H9 (cell line): ENCODE results near the gene IL1RL2. TPM values are rescaled to one million over a fixed set of nuclear protein-coding genes. Genes with fewer than 3 reads are reported as not detected.

ENCODE experiments used
- DNase-seq: peaks from one replicate; pipeline ENCODE4 v3.0.0-alpha.2; 2017
- H2AFZ ChIP-seq: one replicate; pipeline ENCODE4 v1.6.1; 2013; ENCODE audit warnings: mild to moderate bottlenecking, low read length, control low read depth, moderate library complexity
- H2AK5ac ChIP-seq: 2 replicates; pipeline ENCODE4 v1.6.1; 2013; ENCODE audit warnings: low read length, control low read depth, mixed read lengths; ENCODE audit not compliant: insufficient read length
- H2BK120ac ChIP-seq: one replicate; pipeline ENCODE4 v1.6.1; 2013; ENCODE audit warnings: low read depth, mild to moderate bottlenecking, low read length, control low read depth, inconsistent platforms; ENCODE audit not compliant: poor library complexity, severe bottlenecking
- H2BK12ac ChIP-seq: 2 replicates; pipeline ENCODE4 v1.6.1; 2013; ENCODE audit warnings: low read length, control low read depth, mixed read lengths, low read depth; ENCODE audit not compliant: insufficient read length
- H2BK15ac ChIP-seq: 2 replicates; pipeline ENCODE4 v1.6.1; 2013; ENCODE audit warnings: low read depth, low read length, control low read depth
- H2BK20ac ChIP-seq: one replicate; pipeline ENCODE4 v1.6.1; 2013; ENCODE audit warnings: low read depth, mild to moderate bottlenecking, low read length, control low read depth, inconsistent platforms; ENCODE audit not compliant: poor library complexity, severe bottlenecking
- H2BK5ac ChIP-seq: 2 replicates; pipeline ENCODE4 v1.6.1; 2013; ENCODE audit warnings: low read length, control low read depth, mixed read lengths; ENCODE audit not compliant: insufficient read length
- H3K14ac ChIP-seq: 2 replicates; pipeline ENCODE4 v1.6.1; 2013; ENCODE audit warnings: low read length, control low read depth; ENCODE audit not compliant: insufficient read depth
- H3K18ac ChIP-seq: 2 replicates; pipeline ENCODE4 v1.6.1; 2013; ENCODE audit warnings: low read depth, mild to moderate bottlenecking, mixed read lengths, low read length, control low read depth; ENCODE audit not compliant: insufficient read length
- H3K23ac ChIP-seq: 2 replicates; pipeline ENCODE4 v1.6.1; 2013; ENCODE audit warnings: low read length, control low read depth, mixed read lengths, low read depth; ENCODE audit not compliant: insufficient read length
- H3K23me2 ChIP-seq: 2 replicates; pipeline ENCODE4 v1.6.1; 2013; ENCODE audit warnings: low read depth, mild to moderate bottlenecking, mixed read lengths, low read length, control low read depth; ENCODE audit not compliant: insufficient read length, poor library complexity, severe bottlenecking
- H3K27ac ChIP-seq: 2 replicates; pipeline ENCODE4 v1.5.1; 2013; ENCODE audit warnings: low read length, control low read depth, mixed read lengths, low read depth; ENCODE audit not compliant: insufficient read length
- H3K27me3 ChIP-seq: 2 replicates; pipeline ENCODE4 v1.6.1; 2013; ENCODE audit warnings: low read length, control low read depth, inconsistent platforms; ENCODE audit not compliant: insufficient read depth
- H3K4ac ChIP-seq: 2 replicates; pipeline ENCODE4 v1.6.1; 2013; ENCODE audit warnings: low read depth, mild to moderate bottlenecking, control low read depth, inconsistent platforms, low read length, moderate library complexity
- H3K4me1 ChIP-seq: 2 replicates; pipeline ENCODE4 v1.6.1; 2013; ENCODE audit warnings: low read length, control low read depth, inconsistent platforms; ENCODE audit not compliant: insufficient read depth
- H3K4me2 ChIP-seq: 2 replicates; pipeline ENCODE4 v1.6.1; 2013; ENCODE audit warnings: low read length, control low read depth, mixed read lengths; ENCODE audit not compliant: insufficient read length, insufficient read depth
- H3K56ac ChIP-seq: 2 replicates; pipeline ENCODE4 v1.6.1; 2013; ENCODE audit warnings: low read depth, mild to moderate bottlenecking, mixed read lengths, low read length, control low read depth; ENCODE audit not compliant: insufficient read length
- H3K79me1 ChIP-seq: 2 replicates; pipeline ENCODE4 v1.6.1; 2013; ENCODE audit warnings: low read depth, mild to moderate bottlenecking, moderate library complexity, low read length, control low read depth, inconsistent platforms; ENCODE audit not compliant: insufficient read depth, poor library complexity, severe bottlenecking
- H3K79me2 ChIP-seq: 2 replicates; pipeline ENCODE4 v1.6.1; 2013; ENCODE audit warnings: low read length, control low read depth, inconsistent platforms; ENCODE audit not compliant: insufficient read depth
- H3K9ac ChIP-seq: 2 replicates; pipeline ENCODE4 v1.6.1; 2013; ENCODE audit warnings: low read length, control low read depth, mixed read lengths; ENCODE audit not compliant: insufficient read length; ENCODE audit errors: extremely low read depth
- H3K9me3 ChIP-seq: one replicate; pipeline ENCODE4 v1.6.1; 2013; ENCODE audit warnings: low read depth, low read length, inconsistent platforms; ENCODE audit not compliant: control insufficient read depth
- H3T11ph ChIP-seq: one replicate; pipeline ENCODE4 v1.6.1; 2013; ENCODE audit warnings: mild to moderate bottlenecking, low read length, control low read depth, inconsistent platforms
- H4K20me1 ChIP-seq: one replicate; pipeline ENCODE4 v1.6.1; 2013; ENCODE audit not compliant: control insufficient read depth, insufficient read length, insufficient read depth
- H4K5ac ChIP-seq: 2 replicates; pipeline ENCODE4 v1.6.1; 2013; ENCODE audit warnings: low read depth, mild to moderate bottlenecking, mixed read lengths, low read length, control low read depth; ENCODE audit not compliant: insufficient read length
- H4K8ac ChIP-seq: replicated peaks from 2 replicates; pipeline ENCODE4 v1.6.1; 2013; ENCODE audit warnings: low read length, control low read depth, mixed read lengths, low read depth; ENCODE audit not compliant: insufficient read length
- H4K91ac ChIP-seq: 2 replicates; pipeline ENCODE4 v1.6.1; 2013; ENCODE audit warnings: low read depth, mild to moderate bottlenecking, moderate library complexity, mixed read lengths, low read length, control low read depth; ENCODE audit not compliant: insufficient read length
- H3K27ac Mint-ChIP-seq, 3 experiments: 2 replicates in 2 of 3; 3 replicates in 1 of 3; pipeline ENCODE4 v1.8.0; 2020 to 2021; ENCODE audit warnings: mixed read lengths in 3 of 3, mild to moderate bottlenecking in 1 of 3, moderate library complexity in 1 of 3
- H3K27me3 Mint-ChIP-seq: 2 replicates; pipeline ENCODE4 v1.8.0; 2021; ENCODE audit warnings: low read depth, mild to moderate bottlenecking, moderate library complexity, mixed read lengths
- H3K36me3 Mint-ChIP-seq, 3 experiments: 2 replicates in 2 of 3; 3 replicates in 1 of 3; pipeline ENCODE4 v1.8.0; 2020 to 2021; ENCODE audit warnings: low read depth in 3 of 3, mixed read lengths in 3 of 3; ENCODE audit not compliant: insufficient read depth in 1 of 3
- H3K4me1 Mint-ChIP-seq, 2 experiments: 2 replicates each; pipeline ENCODE4 v1.8.0; 2020; ENCODE audit warnings: mixed read lengths in 2 of 2
- H3K4me3 Mint-ChIP-seq, 2 experiments: 2 replicates in 1 of 2; 3 replicates in 1 of 2; pipeline ENCODE4 v1.8.0; 2020 to 2021; ENCODE audit warnings: mild to moderate bottlenecking in 2 of 2, mixed read lengths in 2 of 2, moderate library complexity in 1 of 2
- H3K9me3 Mint-ChIP-seq, 2 experiments: 2 replicates in 1 of 2; 3 replicates in 1 of 2; pipeline ENCODE4 v1.8.0; 2020; ENCODE audit warnings: mild to moderate bottlenecking in 2 of 2, mixed read lengths in 2 of 2, moderate library complexity in 1 of 2
- CTCF ChIP-seq: fragments of 200-600 bp; sonication (generic); conservative IDR thresholded peaks from 3 replicates; pipeline ENCODE4 v1.8.0; 2021; ENCODE audit warnings: antibody characterized with exemption, mild to moderate bottlenecking
- WGBS: extraction: QIAGEN DNeasy Blood & Tissue Kit; methylation state at CpG from one replicate; pipeline ENCODE4 v1.1.7; 2013; ENCODE audit warnings: missing lambda C conversion rate, low lambda C conversion rate, mixed read lengths; ENCODE audit not compliant: insufficient read length; ENCODE audit errors: extremely low coverage; 5-methylcytosine and 5-hydroxymethylcytosine counted together
- total RNA-seq: library from RNA; stranded (reverse); gene quantifications from 2 replicates; pipeline ENCODE4 v1.2.1, GENCODE V29; 2021

The IL1RL2 gene
- total RNA-seq, 1 experiment from 2014 or later, result not detected

DNA sequence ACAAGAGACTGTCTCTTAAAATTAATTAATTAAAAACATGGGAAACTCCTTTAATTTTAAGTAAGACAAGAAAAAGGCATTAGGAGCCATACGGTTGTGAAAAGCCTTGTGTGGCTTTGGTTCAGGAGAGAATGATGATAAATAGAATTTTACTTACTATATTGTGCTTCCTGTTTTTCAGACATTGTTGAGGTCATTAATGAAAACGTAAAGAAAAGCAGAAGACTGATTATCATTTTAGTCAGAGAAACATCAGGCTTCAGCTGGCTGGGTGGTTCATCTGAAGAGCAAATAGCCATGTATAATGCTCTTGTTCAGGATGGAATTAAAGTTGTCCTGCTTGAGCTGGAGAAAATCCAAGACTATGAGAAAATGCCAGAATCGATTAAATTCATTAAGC, 10.7 kb upstream of the IL1RL2 start:
- Mint-ChIP-seq H3K27ac (no peak overlapping the region), H3K4me1 (peaks cover 0 to 3% of the 10 kb centered on the region in 2 experiments; a peak in 2 of 4 replicates), H3K27me3 (no peaks in the 10 kb centered on the region; the same call in 1 of the 2 replicates), H3K9me3 (no peaks in the 10 kb centered on the region), H3K4me3 (no peak overlapping the region), H3K36me3 (no peaks in the 10 kb centered on the region)
- Histone ChIP-seq H2BK5ac (no peak overlapping the region), H3K14ac (no peak overlapping the region), H3K9ac (no peak overlapping the region), H2AK5ac (no peak overlapping the region), H3K27me3 (no peaks in the 10 kb centered on the region), H2BK20ac (no peak overlapping the region), H3K79me2 (no peaks in the 10 kb centered on the region), H2BK120ac (no peak overlapping the region), H3K4ac (no peak overlapping the region), H2BK15ac (no peak overlapping the region), H3T11ph (no peak overlapping the region), H3K4me2 (no peak overlapping the region), H4K20me1 (no peaks in the 10 kb centered on the region), H3K18ac (no peak overlapping the region), H3K4me1 (no peaks in the 10 kb centered on the region), H3K79me1 (no peaks in the 10 kb centered on the region), H3K9me3 (no peaks in the 10 kb centered on the region), H3K56ac (no peak overlapping the region), H4K91ac (no peak overlapping the region), H3K23ac (no peak overlapping the region), H2BK12ac (no peak overlapping the region), H4K5ac (no peak overlapping the region), H2AFZ (no peak overlapping the region), H3K27ac (no peak overlapping the region), H3K23me2 (no peaks in the 10 kb centered on the region), H4K8ac (no peak overlapping the region)
- no peak for DNase-seq
- no CpG with 5 or more reads among the region's 3 CpGs for WGBS
- TF ChIP-seq CTCF, result no peak
